ENCODE measurements around the gene AIFM3.

GRCh38 chr22:20991252-20992055, 24.4 kb downstream of the AIFM3 start:
- TF ChIP-seq JUN (IDR thresholded peaks at IDR 0.05) (no peak), CTCF (IDR thresholded peaks at IDR 0.05) (no peak), NR3C1 (IDR thresholded peaks at IDR 0.05) (no peak), POLR2A (IDR thresholded peaks at IDR 0.05; ENCODE audit: low read length) (no peak), CBX2 (IDR thresholded peaks at IDR 0.05; ENCODE audit: borderline replicate concordance, low read depth) (no peak), MAZ (IDR thresholded peaks at IDR 0.05; ENCODE audit: borderline replicate concordance, low read depth, low read length) (no peak), MYC (IDR thresholded peaks at IDR 0.05; ENCODE audit: borderline replicate concordance, low read length) (no peak), TP53 (CRISPR knock-in tag; IDR thresholded peaks at IDR 0.05) (no peak), SMC3 (IDR thresholded peaks at IDR 0.05) (no peak), EP300 (IDR thresholded peaks at IDR 0.05) (no peak), POLR2AphosphoS2 (conservative IDR thresholded peaks at IDR 0.05; ENCODE audit: low read length) (no peak)
- TF ChIP-seq, protein P1, sequence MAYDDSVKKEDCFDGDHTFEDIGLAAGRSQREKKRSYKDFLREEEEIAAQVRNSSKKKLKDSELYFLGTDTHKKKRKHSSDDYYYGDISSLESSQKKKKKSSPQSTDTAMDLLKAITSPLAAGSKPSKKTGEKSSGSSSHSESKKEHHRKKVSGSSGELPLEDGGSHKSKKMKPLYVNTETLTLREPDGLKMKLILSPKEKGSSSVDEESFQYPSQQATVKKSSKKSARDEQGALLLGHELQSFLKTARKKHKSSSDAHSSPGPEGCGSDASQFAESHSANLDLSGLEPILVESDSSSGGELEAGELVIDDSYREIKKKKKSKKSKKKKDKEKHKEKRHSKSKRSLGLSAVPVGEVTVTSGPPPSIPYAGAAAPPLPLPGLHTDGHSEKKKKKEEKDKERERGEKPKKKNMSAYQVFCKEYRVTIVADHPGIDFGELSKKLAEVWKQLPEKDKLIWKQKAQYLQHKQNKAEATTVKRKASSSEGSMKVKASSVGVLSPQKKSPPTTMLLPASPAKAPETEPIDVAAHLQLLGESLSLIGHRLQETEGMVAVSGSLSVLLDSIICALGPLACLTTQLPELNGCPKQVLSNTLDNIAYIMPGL (CRISPR knock-in tag; IDR thresholded peaks at IDR 0.05; ENCODE audit: borderline replicate concordance), result no peak
- TF ChIP-seq, protein P2, sequence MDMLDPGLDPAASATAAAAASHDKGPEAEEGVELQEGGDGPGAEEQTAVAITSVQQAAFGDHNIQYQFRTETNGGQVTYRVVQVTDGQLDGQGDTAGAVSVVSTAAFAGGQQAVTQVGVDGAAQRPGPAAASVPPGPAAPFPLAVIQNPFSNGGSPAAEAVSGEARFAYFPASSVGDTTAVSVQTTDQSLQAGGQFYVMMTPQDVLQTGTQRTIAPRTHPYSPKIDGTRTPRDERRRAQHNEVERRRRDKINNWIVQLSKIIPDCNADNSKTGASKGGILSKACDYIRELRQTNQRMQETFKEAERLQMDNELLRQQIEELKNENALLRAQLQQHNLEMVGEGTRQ (IDR thresholded peaks at IDR 0.05), result no peak
- TF ChIP-seq, protein P3, sequence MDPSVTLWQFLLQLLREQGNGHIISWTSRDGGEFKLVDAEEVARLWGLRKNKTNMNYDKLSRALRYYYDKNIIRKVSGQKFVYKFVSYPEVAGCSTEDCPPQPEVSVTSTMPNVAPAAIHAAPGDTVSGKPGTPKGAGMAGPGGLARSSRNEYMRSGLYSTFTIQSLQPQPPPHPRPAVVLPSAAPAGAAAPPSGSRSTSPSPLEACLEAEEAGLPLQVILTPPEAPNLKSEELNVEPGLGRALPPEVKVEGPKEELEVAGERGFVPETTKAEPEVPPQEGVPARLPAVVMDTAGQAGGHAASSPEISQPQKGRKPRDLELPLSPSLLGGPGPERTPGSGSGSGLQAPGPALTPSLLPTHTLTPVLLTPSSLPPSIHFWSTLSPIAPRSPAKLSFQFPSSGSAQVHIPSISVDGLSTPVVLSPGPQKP (IDR thresholded peaks at IDR 0.05; ENCODE audit: low read depth, low read length), result no peak

Measured in A549 (cell line).